DMS153 (cell line): ENCODE results near the gene GPR155.

Source experiments
- DNase-seq: peaks from one replicate; lab custom pipeline; 2025; lab: John Stamatoyannopoulos, UW

GPR155 gene, protein sequence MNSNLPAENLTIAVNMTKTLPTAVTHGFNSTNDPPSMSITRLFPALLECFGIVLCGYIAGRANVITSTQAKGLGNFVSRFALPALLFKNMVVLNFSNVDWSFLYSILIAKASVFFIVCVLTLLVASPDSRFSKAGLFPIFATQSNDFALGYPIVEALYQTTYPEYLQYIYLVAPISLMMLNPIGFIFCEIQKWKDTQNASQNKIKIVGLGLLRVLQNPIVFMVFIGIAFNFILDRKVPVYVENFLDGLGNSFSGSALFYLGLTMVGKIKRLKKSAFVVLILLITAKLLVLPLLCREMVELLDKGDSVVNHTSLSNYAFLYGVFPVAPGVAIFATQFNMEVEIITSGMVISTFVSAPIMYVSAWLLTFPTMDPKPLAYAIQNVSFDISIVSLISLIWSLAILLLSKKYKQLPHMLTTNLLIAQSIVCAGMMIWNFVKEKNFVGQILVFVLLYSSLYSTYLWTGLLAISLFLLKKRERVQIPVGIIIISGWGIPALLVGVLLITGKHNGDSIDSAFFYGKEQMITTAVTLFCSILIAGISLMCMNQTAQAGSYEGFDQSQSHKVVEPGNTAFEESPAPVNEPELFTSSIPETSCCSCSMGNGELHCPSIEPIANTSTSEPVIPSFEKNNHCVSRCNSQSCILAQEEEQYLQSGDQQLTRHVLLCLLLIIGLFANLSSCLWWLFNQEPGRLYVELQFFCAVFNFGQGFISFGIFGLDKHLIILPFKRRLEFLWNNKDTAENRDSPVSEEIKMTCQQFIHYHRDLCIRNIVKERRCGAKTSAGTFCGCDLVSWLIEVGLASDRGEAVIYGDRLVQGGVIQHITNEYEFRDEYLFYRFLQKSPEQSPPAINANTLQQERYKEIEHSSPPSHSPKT

DNA sequence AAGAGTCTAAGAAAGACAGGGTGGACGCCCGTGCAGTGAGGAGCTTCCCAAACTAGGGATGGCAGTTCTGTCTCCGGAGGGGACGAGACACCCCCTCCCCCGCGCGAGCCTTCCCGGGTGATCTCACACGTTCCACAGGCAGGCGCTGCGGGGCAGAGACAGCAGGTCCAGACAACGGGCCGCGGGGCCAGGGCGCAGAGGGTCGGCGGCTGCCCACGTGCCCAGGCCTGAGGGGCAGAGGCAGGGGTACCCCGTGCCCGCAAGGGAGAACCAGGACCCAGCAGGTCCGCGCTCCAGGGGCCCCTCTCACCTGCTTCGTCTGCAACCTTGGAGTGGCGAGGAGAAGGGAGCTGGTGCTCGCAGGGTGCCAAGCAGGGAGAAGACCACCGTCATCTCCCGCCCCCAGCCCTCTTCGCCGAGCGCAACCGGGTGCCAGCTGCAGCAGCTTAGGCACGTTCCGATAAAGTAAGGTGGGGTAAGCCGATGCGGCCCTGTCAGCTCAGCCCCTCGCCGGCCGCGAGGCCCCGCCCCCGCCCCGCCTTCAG is at the start of gene GPR155:
Gene GPR155 (minus strand): TSS at position 467 of the 545 bp plus-strand sequence. CDS start 5,073 bp downstream, outside the sequence.
- no peak for DNase-seq

DNA sequence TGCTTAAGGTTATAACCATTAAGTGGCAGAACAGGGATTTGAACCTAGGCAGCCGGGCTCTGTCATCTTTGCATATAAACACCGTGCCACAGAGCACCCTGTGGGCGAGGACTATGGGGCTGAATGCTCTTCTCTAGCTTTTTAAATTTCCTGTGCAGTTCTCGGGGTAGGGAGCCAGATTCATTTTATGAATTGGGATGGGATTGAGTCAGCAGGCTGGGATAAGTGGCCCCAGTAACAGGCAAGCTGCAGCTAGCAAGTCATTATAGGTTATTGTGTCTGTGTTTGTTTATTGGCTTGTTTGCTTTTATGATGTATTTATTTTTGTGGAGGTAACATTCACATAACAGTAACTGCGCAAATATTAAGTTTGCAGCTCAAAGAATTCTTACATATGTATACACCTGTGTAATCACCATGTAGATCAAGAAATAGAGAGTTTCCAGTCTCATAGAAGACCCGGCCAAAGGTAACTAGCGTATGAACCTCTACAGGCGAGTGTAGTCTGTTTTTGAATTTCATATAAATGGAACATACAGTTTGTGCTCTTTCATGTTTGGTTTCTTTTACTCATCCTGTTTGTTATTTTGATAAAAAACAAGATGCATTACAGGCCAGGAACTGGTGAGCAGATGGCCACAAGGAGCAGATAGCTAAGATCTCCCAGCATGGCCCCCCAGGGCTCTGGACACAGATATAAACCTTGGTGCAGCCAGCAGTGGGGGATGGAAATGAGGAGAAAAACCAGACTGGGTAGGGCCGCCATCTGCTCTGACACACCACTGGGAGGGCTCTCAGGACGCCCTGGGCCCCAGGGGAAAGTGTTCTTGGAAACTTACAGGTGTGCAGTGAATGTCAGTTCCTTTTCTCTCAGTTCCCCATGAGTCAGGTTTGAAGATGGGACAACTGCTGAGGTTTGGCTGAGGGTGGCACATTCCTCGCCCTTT is 49.2 kb upstream of the GPR155 start:
- DNase-seq: peak; percentile 81

DNA sequence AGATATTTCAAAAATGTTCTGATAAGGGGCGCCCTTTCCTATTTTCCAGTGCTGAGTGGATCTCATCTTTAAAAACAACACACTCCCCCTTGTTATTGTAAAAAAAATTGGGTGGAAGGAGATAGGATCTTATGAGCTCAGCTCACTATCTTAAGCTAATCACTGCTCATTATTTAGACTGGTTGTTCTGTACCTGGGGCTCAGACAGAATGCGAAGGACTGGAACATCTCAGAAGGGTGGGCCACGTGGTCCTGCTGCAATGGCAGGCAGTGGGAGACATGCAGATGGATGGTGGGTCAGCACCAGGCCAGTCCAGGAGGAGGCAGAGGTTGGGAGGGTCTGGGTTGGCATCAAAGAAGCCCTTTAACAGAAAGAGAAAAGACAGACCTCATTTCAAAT is 48.3 kb upstream of the GPR155 start:
- DNase-seq: no peak

DNA sequence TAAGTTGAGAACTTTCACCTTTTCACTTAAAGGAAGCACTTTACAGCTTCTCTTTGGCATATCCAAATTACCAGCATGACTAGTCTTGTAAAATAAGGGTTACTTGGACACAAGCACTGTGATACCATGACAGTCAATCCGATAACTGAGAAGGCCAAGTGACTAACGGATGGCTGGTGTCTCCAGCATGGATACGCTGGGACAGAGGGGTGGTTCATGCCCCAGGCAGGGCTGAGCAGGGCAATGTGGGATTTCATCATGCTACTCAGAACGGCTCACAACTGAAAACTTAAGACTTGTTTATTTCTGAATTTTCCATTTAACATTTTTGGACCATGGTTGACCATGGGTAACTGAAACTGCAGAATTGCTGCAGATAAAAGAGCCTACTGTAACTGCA is 43.1 kb upstream of the GPR155 start:
- no peak for DNase-seq

DNA sequence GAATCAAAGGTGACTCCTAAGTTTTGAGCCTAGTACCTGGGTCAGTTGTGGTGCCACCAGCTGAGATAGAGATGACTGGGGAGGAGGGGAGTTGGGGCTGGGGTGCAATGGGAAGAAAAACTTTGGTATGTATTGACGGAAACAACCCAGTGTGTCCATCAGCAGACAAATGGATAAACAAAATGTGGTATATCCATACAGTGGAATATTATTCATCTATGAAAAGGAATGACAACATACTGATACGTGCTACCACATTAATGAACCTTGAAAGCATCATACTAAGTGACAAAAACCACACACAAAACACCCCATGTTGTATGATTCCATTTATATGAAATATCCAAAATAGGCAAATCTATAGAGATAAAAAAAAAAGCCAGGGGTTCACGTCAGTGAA is 41.1 kb upstream of the GPR155 start:
- DNase-seq: no peak

DNA sequence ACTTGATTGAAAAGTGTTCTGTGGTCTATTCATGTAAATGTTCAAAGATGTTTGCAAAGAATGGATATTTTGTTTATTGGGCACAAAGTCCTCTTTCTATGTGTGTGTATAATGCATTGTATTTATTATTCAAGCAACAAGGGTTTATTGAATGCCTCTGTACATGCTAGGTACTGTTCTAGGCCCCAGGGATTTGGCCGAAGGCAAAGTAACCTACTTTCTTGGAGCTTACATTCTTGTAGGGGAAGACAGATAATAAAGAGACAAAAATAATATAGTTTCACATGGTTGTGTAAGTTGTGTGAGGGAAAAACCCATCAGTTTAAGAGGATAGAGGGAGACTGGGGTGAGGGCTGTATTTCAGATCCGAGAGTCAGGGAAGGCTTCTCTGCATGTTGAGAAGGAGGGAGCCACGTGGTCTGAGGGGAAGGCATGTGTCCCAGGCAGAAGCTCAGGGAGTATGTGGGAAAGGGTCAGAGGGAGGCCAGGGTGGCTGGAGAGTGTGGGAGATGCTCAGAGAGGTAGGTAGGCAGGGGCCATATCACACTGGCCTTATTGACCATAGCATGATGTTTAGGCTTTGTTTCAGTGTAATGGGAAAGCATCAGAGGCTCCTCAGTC is 40.4 kb upstream of the GPR155 start:
- no peak for DNase-seq

DNA sequence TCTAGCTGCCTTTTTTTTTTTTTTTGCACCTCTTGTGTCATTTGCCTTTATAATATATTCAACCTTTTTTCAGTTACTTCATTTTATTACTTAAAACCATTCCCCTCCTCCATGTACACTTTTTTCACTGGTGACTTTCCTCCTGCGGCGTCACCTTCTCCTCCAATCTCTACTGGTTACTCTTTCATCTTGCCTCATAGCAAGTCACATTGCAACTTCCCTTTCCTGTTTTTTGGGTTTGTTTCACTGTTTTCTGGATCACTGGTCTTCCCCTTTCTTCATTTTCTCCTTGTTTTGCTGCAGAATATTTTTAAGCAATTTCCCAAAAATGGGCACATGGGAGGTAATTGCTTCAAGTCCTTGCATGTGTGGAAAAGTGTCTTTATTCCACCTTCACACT is 37.7 kb upstream of the GPR155 start:
- no peak for DNase-seq

DNA sequence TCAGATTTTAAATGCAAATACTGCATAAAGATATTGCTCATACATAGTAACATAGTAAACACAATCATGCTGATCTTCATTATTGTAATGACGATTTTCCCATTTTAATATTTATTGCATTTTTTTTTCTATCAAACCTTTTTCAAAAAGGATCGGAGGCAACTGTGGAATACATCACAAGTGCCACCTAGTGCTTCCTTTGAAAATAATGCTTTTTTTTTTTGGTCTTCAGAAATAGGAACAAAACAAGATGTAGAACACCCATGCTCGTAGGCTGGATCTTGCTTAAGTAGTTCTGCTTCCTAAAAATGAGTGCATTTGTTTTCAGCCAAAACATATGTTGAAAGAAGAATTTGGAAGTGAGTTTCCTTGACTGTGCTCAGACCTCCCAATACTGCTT is 35.7 kb upstream of the GPR155 start:
- peak; percentile 12 for DNase-seq

DNA sequence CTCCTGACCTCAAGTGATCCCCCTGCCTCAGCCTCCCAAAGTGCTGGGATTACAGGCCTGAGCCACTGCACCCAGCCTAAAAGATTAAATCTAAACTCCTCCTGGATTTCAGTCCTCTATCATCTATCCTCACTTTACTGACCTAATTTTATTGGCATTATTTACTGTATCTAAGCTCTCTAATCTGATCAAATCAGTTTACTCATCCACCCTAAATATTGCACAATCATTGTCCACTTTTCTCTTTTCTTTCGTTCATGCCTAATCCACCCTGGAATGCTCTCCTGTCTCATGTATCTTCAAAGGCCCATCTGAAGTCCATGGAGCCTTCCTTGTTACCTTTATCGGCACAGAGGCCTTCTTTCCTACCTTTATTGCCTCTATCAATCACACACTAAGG is 31.6 kb upstream of the GPR155 start:
- DNase-seq: no peak

DNA sequence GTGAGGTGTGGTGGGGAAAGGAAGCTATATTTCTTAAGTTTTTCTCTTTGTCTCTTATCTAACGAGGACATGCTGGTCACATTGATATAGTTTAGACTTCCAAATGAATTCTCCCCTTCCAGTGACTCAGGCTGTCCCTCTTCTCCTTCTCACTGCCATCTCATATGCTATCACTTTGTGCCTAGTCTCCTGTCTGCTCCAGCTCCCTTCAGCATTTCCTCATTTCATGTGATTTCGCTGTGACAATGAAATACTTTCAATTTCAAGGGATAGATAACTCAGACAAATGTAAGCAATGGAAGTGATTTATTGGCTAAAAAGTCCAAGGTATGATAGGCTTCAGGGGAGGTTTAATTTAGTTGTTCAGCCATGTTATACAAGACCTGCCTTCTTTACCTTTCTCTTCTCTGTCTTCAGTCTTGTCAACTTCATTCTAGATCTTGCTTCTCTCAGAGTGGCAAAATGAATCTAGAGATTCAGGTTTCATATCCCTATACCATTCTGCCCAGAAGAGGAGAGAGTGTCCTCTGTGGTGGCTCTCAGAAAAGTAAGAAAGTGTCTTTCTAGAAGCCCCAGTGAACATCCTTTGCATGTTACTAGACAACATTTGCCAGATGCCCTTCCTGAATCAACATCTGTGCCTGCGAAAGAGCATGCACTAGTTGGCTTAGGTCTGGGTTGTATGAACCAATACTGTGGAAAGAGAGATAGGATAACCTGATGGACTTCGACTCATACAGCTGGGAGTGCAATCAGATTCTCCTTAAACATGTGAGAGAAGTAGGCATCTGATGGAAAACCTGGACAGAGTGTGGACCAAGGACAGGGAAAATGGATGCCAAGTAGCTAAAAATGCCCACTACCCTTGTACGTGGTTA is 29.9 kb upstream of the GPR155 start:
- DNase-seq: no peak

DNA sequence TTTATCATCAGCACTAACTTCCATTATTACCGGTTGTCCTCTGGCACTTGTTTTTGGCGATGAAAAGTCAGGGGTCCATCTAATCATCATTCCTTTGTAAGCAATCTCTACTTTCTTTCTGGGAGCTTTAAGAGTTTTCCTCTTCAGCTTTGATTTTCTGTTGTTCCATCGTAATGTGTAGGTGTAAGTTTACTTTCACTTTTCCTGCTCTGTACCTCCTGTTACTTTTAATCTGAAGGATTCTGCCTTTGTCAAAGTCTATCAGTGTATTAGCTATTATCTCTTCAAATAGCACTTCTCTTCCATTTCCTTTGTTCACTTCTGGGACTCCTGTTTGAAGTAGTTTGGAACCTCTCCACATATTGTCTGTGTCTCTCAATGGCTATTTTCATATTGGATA is 25.5 kb upstream of the GPR155 start:
- DNase-seq: no peak

DNA sequence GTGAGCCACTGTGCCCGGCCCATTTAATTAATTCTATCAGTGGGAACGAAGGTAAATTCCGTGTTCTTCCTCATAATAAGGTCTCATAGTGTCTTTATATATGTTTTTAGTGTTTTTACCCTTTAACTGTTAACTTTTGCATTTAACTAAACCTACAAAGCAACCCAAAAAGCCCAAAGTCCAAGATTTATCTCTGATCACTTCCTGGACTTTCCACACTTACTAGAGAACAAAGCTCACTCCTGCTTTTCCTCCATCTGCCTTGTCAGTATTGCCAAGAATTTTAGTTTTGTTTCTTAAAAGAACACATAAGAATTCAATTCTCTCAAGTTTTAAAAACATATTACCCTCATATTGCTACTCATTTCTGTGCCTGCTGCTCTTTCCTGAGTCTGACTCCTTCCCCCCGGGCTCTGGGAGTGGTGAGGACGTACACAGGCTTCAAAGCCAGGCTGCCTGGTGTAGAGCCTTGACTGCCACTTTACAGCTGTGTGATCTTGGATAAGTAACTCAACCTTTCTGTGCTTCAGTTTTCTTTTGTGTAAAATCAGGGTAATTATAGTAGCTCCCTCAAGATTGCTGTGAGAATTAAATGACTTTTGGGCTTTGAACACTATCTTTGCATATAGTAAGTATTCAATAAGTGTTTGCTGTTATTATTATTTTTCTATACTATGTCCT is 24.9 kb upstream of the GPR155 start:
- no peak for DNase-seq

DNA sequence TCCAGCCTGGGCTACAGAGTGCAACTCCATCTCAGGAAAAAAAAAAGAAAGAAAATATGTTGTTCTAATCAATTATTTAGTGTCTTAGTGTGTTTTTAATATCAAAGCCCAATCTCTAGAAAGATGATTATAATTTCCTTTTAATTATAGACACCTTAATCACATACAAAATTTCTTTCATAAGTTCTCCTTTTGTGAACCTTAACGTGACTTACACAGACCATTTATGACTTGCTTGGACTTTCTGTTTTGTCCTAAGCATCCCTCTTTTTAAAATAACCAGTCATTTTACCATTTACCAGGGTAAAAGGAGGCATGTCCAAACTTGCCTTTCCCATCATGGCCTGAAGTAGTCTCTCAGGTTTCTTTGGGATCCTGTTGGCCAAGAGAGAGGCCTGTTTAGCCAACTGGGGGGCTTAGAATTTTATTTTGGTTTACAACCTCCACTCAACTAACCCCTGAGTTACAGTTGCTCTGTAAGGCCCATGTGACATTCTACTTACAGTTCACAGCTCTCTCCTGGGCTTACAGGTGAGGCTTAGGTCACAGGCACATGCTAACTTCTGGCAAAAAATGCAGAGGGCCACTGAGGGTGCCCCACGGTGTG is 23.9 kb upstream of the GPR155 start:
- DNase-seq: no peak

DNA sequence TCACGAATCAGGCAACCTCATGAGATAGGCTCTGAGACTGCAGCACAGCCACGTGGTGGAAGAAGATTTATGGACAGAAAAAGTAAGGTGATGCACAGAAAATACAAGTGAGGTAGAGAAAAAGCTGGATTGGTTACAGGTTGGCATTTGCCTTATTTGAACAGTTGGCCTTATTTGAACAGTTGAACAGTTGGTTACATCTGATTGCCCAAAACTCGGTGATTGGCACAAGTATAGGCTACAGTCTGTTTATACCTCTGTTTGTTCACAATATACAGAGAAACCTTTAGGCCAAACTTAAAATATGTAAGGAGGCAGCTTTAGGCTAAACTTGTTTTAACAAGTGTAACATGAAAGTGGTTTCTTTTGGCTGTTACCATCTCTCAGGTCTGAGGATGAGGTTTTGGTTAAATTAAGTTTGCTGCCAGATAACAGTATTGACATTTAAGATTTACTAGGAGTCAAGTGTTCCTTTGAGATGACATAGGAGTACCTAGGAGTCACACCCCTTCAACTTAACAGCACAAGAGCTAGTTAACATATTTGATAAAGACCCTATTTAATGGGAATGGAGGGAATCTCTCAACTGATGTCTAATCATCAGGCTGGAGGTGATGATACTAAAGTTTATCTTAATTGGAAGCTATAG is 16.5 kb upstream of the GPR155 start:
- DNase-seq: no peak

DNA sequence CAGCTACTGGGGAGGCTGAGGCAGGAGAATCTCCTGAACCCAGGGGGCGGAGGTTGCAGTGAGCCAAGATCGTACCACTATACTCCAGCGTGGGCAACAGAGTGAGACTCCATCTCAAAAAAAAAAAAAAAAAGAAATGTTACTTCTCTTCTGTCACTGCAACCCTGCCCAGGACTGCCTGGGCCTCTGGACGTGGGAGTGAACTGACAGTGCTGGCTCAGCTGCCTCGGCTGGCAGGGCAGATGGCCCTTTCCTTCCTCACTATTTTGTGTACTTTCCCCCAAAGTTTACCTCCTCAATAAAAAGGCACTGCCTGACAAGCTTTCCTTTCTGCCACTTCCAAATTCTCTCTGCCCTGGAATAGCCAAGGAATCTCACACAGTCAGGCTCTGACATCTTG is 12.5 kb upstream of the GPR155 start:
- DNase-seq: no peak

DNA sequence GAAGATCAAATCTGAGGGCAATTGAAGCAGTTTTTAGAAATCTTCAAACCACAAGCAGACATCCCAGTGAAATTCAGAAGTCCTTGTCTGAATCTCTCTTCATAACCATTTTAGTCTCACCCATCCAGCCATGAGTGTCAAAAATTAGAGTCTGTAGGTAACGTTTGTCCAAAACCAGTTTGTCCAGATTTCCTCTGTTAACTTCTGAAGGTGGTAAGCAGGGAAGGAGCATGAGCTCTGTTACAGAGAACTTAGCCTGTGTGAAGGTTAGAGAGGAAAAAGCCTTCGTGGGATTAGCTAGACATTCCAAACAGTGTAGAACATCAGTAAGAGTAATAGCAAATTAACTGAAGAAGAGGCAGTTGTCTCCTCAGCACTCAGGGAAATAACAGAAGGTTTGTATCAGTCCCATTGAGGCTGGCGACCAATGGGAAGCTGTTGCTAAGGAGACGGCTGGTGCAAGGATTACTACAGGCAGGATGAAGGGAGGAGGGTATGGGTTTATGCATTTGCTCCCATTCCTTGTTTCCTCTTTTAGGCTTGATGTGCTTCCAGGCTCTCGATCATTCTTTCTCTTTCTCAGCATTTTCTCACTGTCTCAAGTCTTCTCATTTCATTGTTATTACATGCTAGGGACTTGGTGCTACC is 8.7 kb upstream of the GPR155 start:
- peak; percentile 48 for DNase-seq

DNA sequence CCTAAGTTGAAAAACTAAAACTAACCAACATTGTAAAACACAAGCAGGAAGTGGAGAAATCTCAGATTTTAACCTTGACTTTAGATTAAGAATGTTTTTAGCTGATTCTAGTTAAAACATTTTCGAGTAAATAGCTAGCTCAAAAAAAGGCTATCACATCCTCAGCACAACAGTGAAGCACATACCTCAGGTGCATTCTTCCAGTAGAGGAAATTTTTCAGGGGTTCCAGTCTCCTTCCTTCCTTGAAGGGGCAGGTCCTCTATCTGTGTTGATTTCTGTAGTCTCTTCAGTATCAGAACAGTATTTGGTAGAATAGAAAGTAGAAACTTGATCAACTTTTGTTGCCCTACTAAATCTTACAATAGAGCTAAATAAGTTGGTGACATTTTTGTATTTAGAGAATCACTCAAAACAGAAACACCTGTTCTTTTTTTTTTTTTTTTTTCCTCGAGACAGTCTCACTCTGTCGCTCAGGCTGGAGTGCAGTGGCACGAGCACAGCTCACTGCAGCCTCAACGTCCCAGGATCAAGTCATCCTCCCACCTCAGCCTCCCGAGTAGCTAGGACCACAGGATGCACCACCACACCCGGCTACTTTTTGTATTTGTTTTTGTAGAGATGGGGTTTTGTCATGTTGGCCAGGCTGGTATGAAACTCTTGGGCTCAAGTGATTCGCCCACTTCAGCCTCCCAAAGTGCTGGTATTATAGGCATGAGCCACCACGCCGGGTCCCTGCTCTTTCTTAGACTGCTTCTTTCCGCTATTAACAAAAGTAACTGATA is 6.9 kb upstream of the GPR155 start:
- no peak for DNase-seq
